Body of pancreas (tissue), 4 donors: Measurements from ENCODE around the gene ELOF1. TPM values are rescaled to one million over a fixed set of nuclear protein-coding genes. Genes with fewer than 3 reads are reported as not detected.

Experiments used
- ATAC-seq: fragments of 150-250 bp; one replicate; pipeline ENCODE4 v1.9.1; 2016
- DNase-seq, 4 donors: peaks; one replicate each; pipeline ENCODE4 v3.0.0-alpha.2; 2019
- H3K27ac ChIP-seq, 4 donors: fragments of 200-600 bp; sonication (generic); 1 replicate in 3 of 4; 2 replicates in 1 of 4; pipeline versions ENCODE4 v1.5.1 to v1.6.1; 2016 to 2019; ENCODE audit warnings: mild to moderate bottlenecking in 1 of 4, mixed read lengths in 1 of 4, moderate library complexity in 1 of 4
- H3K27me3 ChIP-seq, 2 donors: fragments of 200-600 bp; sonication (generic); one replicate each; pipeline ENCODE4 v1.6.0; 2016; ENCODE audit warnings: mild to moderate bottlenecking in 1 of 2
- H3K36me3 ChIP-seq, 2 donors: fragments of 200-600 bp; sonication (generic); replicated peaks in 1 of 2; 2 replicates each; pipeline ENCODE4 v1.5.1; 2016; ENCODE audit warnings: low read depth in 2 of 2; ENCODE audit not compliant: insufficient read depth in 1 of 2
- H3K4me1 ChIP-seq: fragments of 200-600 bp; sonication (generic); one replicate; pipeline ENCODE4 v1.6.0; 2016
- H3K4me3 ChIP-seq, 2 donors: fragments of 200-600 bp; sonication (generic); 1 replicate in 1 of 2; 2 replicates in 1 of 2; pipeline ENCODE4 v1.5.1; 2016 to 2019
- H3K9me3 ChIP-seq, 3 donors: fragments of 200-600 bp; sonication (generic); 1 replicate in 2 of 3; 2 replicates in 1 of 3; pipeline ENCODE4 v1.5.1; 2016
- CTCF ChIP-seq, 7 experiments: fragments of 450-650 bp in 4 of 7; fragments of 200-600 bp in 3 of 7; sonication (generic) in 3 of 7; IDR thresholded peaks; one replicate each; pipeline ENCODE4 v1.5.1; 2016 to 2019; ENCODE audit warnings: antibody characterized with exemption in 7 of 7
- POLR2A ChIP-seq, 3 donors: fragments of 450-650 bp; IDR thresholded peaks; one replicate each; pipeline ENCODE4 v1.6.1; 2016; ENCODE audit warnings: antibody characterized with exemption in 3 of 3, mild to moderate bottlenecking in 2 of 3
- WGBS, 2 donors: methylation state at CpG; one replicate each; pipeline ENCODE4 v1.1.5; 2017; 5-methylcytosine and 5-hydroxymethylcytosine counted together
- intact Hi-C: fragments of 100-400 bp; cut with DNase I; formaldehyde crosslinking; loops from one replicate; pipeline ENCODE4 v1.15.1; 2023
- total RNA-seq, 2 donors: library from RNA; depleted of rRNA; stranded (reverse); fragments of >200 nt; gene quantifications; one replicate each; pipeline ENCODE4 v1.1.0, GENCODE V29; 2016

Gene ELOF1
- total RNA-seq, 2 donors from 2014 or later = 36.6 TPM

GRCh38 chr19:11556634-11557420 is 2.2 kb downstream of the ELOF1 start:
- H3K9me3 ChIP-seq = no peaks in the 10 kb centered on the region
- no peaks in the 10 kb centered on the region for H3K27me3 ChIP-seq
- TF ChIP-seq POLR2A (IDR thresholded peaks at IDR 0.05) (no peak), CTCF (IDR thresholded peaks at IDR 0.05) (no peak)
- ATAC-seq = no peak
- no peak overlapping the region for H3K4me3 ChIP-seq
- peaks cover 0 to 13% of the 10 kb centered on the region in 2 donors for H3K36me3 ChIP-seq
- no peak overlapping the region for H3K27ac ChIP-seq
- intact Hi-C loops = no loop called here
- peaks cover 33% of the 10 kb centered on the region for H3K4me1 ChIP-seq
- no peak for DNase-seq
- WGBS, 2 donors = 79 to 80% methylated on average over 4 of the region's 4 CpGs

GRCh38 chr19:11555246-11555645 is 3.8 kb downstream of the ELOF1 start:
- Histone ChIP-seq H3K27ac (no peak overlapping the region), H3K9me3 (no peaks in the 10 kb centered on the region), H3K36me3 (peaks cover 0 to 13% of the 10 kb centered on the region in 2 donors), H3K4me1 (peaks cover 26% of the 10 kb centered on the region), H3K27me3 (no peaks in the 10 kb centered on the region), H3K4me3 (no peak overlapping the region)
- TF ChIP-seq POLR2A (IDR thresholded peaks at IDR 0.05) (no peak), CTCF (IDR thresholded peaks at IDR 0.05) (no peak)
- intact Hi-C loops = no loop called here
- ATAC-seq (no peak), DNase-seq (no peak)
- WGBS, 2 donors = 72 to 85% methylated on average over 5 of the region's 6 CpGs

- Histone ChIP-seq H3K4me1 (peaks cover 20% of the 10 kb centered on the region), H3K27me3 (no peaks in the 10 kb centered on the region), H3K9me3 (no peaks in the 10 kb centered on the region), H3K4me3 (no peak overlapping the region), H3K27ac (no peak overlapping the region), H3K36me3 (peaks cover 0 to 13% of the 10 kb centered on the region in 2 donors)
- ATAC-seq (no peak), DNase-seq (no peak)
- TF ChIP-seq POLR2A (IDR thresholded peaks at IDR 0.05) = no peak
- TF ChIP-seq CTCF (IDR thresholded peaks at IDR 0.05) = no peak
- intact Hi-C loops = no loop called here
- WGBS, 2 donors = 88 to 94% methylated on average over 10 to 12 of the region's 12 CpGs
Observed at GRCh38 chr19:11554160-11554559, 4.9 kb downstream of the ELOF1 start.

- peaks cover 12% of the 10 kb centered on the region for H3K4me1 ChIP-seq
- H3K9me3 ChIP-seq = no peaks in the 10 kb centered on the region
- H3K36me3 ChIP-seq = peaks cover 0 to 13% of the 10 kb centered on the region in 2 donors
- no peak overlapping the region for H3K4me3 ChIP-seq
- TF ChIP-seq CTCF (IDR thresholded peaks at IDR 0.05) (no peak), POLR2A (IDR thresholded peaks at IDR 0.05) (no peak)
- ATAC-seq (no peak), DNase-seq (no peak)
- no peaks in the 10 kb centered on the region for H3K27me3 ChIP-seq
- intact Hi-C loops = no loop called here
- 81 to 89% methylated on average over 7 to 20 of the region's 20 CpGs for WGBS, 2 donors
- H3K27ac ChIP-seq = no peak overlapping the region
Observed at GRCh38 chr19:11552666-11553372, 6.2 kb downstream of the ELOF1 start.
